Activated CD8-positive, alpha-beta memory T cell treated with anti-CD3 and anti-CD28 coated beads for 36 hours (primary cell): ENCODE results near the gene TTLL5. TPM values are rescaled to one million over a fixed set of nuclear protein-coding genes. Genes with fewer than 3 reads are reported as not detected.

Source experiments
- CTCF ChIA-PET: fragments of 350-600 bp; sonication (Branson Sonifier 250); formaldehyde crosslinking; loops from one replicate; lab custom pipeline; 2021; ENCODE audit warnings: antibody characterized with exemption; lab: Charles Lee
- POLR2A ChIA-PET: fragments of 350-600 bp; sonication (Branson Sonifier 250); formaldehyde crosslinking; loops from one replicate; lab custom pipeline; 2021; ENCODE audit warnings: antibody characterized with exemption; lab: Charles Lee
- total RNA-seq, 2 experiments: library from RNA; stranded (reverse); gene quantifications; one replicate each; pipeline ENCODE4 v1.2.3, GENCODE V29; 2021

Gene TTLL5
- 10 to 100 TPM; 32.2 to 39.2 TPM for total RNA-seq

GRCh38 chr14:75660630-75661498 lies at the start of gene TTLL5, which contains the start of gene ERG28:
Gene TTLL5 (plus strand): TSS chr14:75661246. CDS start chr14:75663150, 1,904 bp downstream.
Gene ERG28 (minus strand): TSS chr14:75660876. CDS start chr14:75657502, 3,374 bp downstream.
- POLR2A ChIA-PET: interaction anchor here (0.6 to 1.4 kb wide), 4 partner anchors 12 to 140 kb away, joined by 3 to 5 read pairs (median 4); no protein-coding TSS in a partner anchor

GRCh38 chr14:75612157-75612556 lies 48.9 kb upstream of the TTLL5 start:
- ChIA-PET POLR2A (no interaction called here), CTCF (no interaction called here)

More at GRCh38 chr14:75660630-75661498, at the start of gene TTLL5, which contains the start of gene ERG28:
- CTCF ChIA-PET: interaction anchor here (0.6 to 1.6 kb wide), 7 partner anchors 9 to 716 kb away, joined by 3 to 5 read pairs (median 4); no protein-coding TSS in a partner anchor

- ChIA-PET CTCF (no interaction called here), POLR2A (no interaction called here)
Measured at GRCh38 chr14:75614179-75614578, 46.9 kb upstream of the TTLL5 start.

- CTCF ChIA-PET: no interaction called here
- POLR2A ChIA-PET: no interaction called here
Measured at GRCh38 chr14:75615200-75615599, 45.8 kb upstream of the TTLL5 start.

GRCh38 chr14:75619548-75619947 lies 41.5 kb upstream of the TTLL5 start:
- POLR2A ChIA-PET: no interaction called here
- CTCF ChIA-PET: no interaction called here

GRCh38 chr14:75625034-75625433 lies 36.0 kb upstream of the TTLL5 start:
- POLR2A ChIA-PET: no interaction called here
- CTCF ChIA-PET: interaction anchor here (0.5 to 1.8 kb wide), 2 partner anchors 29 to 1710 kb away, joined by 4 to 6 read pairs; no protein-coding TSS in a partner anchor

GRCh38 chr14:75626396-75626795 lies 34.6 kb upstream of the TTLL5 start:
- CTCF ChIA-PET: no interaction called here

GRCh38 chr14:75626863-75627262 lies 34.2 kb upstream of the TTLL5 start:
- ChIA-PET POLR2A (no interaction called here), CTCF (no interaction called here)

More at GRCh38 chr14:75626396-75626795, 34.6 kb upstream of the TTLL5 start:
- POLR2A ChIA-PET: no interaction called here

GRCh38 chr14:75627406-75627805 lies 33.6 kb upstream of the TTLL5 start:
- ChIA-PET POLR2A (no interaction called here), CTCF (no interaction called here)

- POLR2A ChIA-PET: no interaction called here
- CTCF ChIA-PET: no interaction called here
Measured at GRCh38 chr14:75628816-75629215, 32.2 kb upstream of the TTLL5 start.

- ChIA-PET CTCF (no interaction called here), POLR2A (no interaction called here)
Measured at GRCh38 chr14:75630695-75631452, 30.2 kb upstream of the TTLL5 start.

GRCh38 chr14:75631453-75631831 lies 29.6 kb upstream of the TTLL5 start:
- ChIA-PET CTCF (no interaction called here), POLR2A (no interaction called here)

GRCh38 chr14:75634848-75635247 lies 26.2 kb upstream of the TTLL5 start:
- POLR2A ChIA-PET: no interaction called here
- CTCF ChIA-PET: no interaction called here

- ChIA-PET POLR2A (interaction anchor here (0.5 kb wide), 1 partner anchor 153 kb away, joined by 3 read pairs; no protein-coding TSS in a partner anchor), CTCF (no interaction called here)
Measured at GRCh38 chr14:75636100-75636692, 24.9 kb upstream of the TTLL5 start.

- POLR2A ChIA-PET: no interaction called here
- CTCF ChIA-PET: interaction anchor here (1.3 kb wide), 1 partner anchor 63 kb away, joined by 5 read pairs; no protein-coding TSS in a partner anchor
Measured at GRCh38 chr14:75640876-75641275, 20.2 kb upstream of the TTLL5 start.

- ChIA-PET POLR2A (no interaction called here), CTCF (interaction anchor here (0.7 kb wide), 1 partner anchor 377 kb away, joined by 3 read pairs; no protein-coding TSS in a partner anchor)
Measured at GRCh38 chr14:75643985-75644384, 17.1 kb upstream of the TTLL5 start.

GRCh38 chr14:75645056-75645455 lies 16.0 kb upstream of the TTLL5 start:
- POLR2A ChIA-PET: no interaction called here
- CTCF ChIA-PET: interaction anchor here (1.5 kb wide), 1 partner anchor 10 kb away, joined by 5 read pairs; no protein-coding TSS in a partner anchor

- ChIA-PET CTCF (interaction anchor here (0.7 to 1.5 kb wide), 2 partner anchors 8 to 69 kb away, joined by 3 to 5 read pairs; no protein-coding TSS in a partner anchor), POLR2A (no interaction called here)
Measured at GRCh38 chr14:75646762-75647161, 14.3 kb upstream of the TTLL5 start.

GRCh38 chr14:75647640-75648039 lies 13.4 kb upstream of the TTLL5 start:
- ChIA-PET POLR2A (no interaction called here), CTCF (interaction anchor here (0.7 kb wide), 1 partner anchor 70 kb away, joined by 3 read pairs; no protein-coding TSS in a partner anchor)
